ENCODE results near the gene SMPDL3A. TPM values are rescaled to one million over a fixed set of nuclear protein-coding genes. Genes with fewer than 3 reads are reported as not detected.

The SMPDL3A gene
- polyA plus RNA-seq, 1 experiment: 105 TPM

DNA sequence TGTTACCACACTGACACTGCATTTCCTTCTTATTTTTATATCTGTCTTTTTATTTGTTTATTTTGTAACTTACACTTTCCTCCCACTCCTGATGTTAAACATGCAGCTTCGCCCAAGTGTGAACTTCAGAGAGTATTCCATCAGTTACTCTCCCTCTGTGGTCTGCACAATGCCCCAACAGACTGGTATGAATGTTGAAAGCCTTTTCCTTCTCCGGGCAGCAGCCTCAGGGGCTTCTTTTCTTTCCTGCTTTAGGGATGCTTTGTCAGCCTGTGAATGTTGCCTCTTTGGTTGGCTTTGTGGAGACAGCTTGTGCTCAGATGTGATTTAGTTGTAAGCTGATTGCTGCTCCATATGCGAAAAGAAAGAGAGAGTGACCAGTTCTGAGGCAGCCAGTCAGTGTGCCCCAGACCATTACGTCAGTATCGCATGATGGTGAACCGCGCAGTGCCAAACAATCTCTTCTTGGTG is 44.0 kb downstream of the SMPDL3A start:
- H3K27ac ChIP-seq (ENCODE audit: low read depth, low read length): no peak overlapping the region
- peaks cover 7% of the 10 kb centered on the region for H3K27me3 ChIP-seq (ENCODE audit: control insufficient read depth, insufficient read depth, low read length)
- no peak overlapping the region for H3K4me3 ChIP-seq (ENCODE audit: low read depth, low read length)
- no peak for TF ChIP-seq CTCF (IDR thresholded peaks at IDR 0.05; ENCODE audit: low read depth, low read length)
- no peak for DNase-seq (ENCODE audit: low read depth, low spot score)
- ChIA-PET CTCF (no interaction called here), POLR2A (interaction anchor here (0.6 kb wide), 1 partner anchor 31 kb away, joined by 12 read pairs; no protein-coding TSS in a partner anchor)
- no peaks in the 10 kb centered on the region for H3K9me3 ChIP-seq (ENCODE audit: control insufficient read depth, insufficient read depth, low read length)

DNA sequence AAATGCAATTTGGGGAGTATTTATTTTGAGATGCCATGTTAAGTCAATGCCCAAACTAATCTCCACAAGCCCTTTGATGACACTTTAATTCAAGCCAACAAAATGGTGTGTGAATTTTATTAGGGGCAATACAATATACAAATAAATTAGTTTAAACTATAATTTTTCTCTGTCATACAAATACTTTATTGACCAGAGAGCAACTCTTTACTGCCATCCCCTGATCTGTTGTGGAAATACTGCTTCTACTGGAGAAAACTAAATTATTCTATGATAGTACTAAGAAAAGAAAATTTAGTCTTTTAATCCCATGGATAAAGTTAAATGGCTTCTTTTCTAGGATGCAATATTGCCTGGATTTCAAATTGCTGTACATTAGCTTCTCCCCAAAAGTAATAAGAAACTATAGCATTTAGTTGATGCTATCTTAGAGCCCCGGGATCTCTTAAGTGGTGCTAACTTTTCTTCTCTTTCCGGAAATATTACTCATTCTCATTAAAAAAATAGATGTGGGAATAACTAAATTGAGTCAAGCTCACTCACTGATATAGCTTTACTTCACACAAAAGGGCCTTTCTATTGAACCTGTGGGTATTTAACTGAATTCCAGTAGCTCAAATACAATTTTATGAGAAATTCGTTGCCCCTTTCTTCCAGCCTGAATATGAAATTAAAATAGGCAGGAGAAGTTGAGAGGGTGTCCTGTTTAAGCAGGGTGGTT is 49.2 kb downstream of the SMPDL3A start:
- peak; percentile 68 for TF ChIP-seq CTCF (IDR thresholded peaks at IDR 0.05; ENCODE audit: low read depth, low read length)
- H3K9me3 ChIP-seq (ENCODE audit: control insufficient read depth, insufficient read depth, low read length): no peaks in the 10 kb centered on the region
- no peak overlapping the region for H3K4me3 ChIP-seq (ENCODE audit: low read depth, low read length)
- CTCF ChIA-PET: interaction anchor here (0.6 to 2.7 kb wide), 47 partner anchors 8 to 1210 kb away, joined by 3 to 406 read pairs (median 8); partner anchors contain the start of gene SMPDL3A
- H3K27me3 ChIP-seq (ENCODE audit: control insufficient read depth, insufficient read depth, low read length): peaks cover 3% of the 10 kb centered on the region
- no peak overlapping the region for H3K27ac ChIP-seq (ENCODE audit: low read depth, low read length)
- POLR2A ChIA-PET: interaction anchor here (2.2 kb wide), 1 partner anchor 49 kb away, joined by 9 read pairs; the partner anchor contains the start of gene SMPDL3A
- DNase-seq (ENCODE audit: low read depth, low spot score): no peak

- Histone ChIP-seq H3K27me3 (ENCODE audit: control insufficient read depth, insufficient read depth, low read length) (peaks cover 3% of the 10 kb centered on the region), H3K4me3 (ENCODE audit: low read depth, low read length) (no peak overlapping the region), H3K9me3 (ENCODE audit: control insufficient read depth, insufficient read depth, low read length) (no peaks in the 10 kb centered on the region), H3K27ac (ENCODE audit: low read depth, low read length) (no peak overlapping the region)
- DNase-seq (ENCODE audit: low read depth, low spot score): no peak
- ChIA-PET CTCF (interaction anchor here (0.6 to 2.7 kb wide), 45 partner anchors 9 to 941 kb away, joined by 3 to 406 read pairs (median 8); partner anchors contain the start of gene SMPDL3A), POLR2A (interaction anchor here (2.2 kb wide), 1 partner anchor 50 kb away, joined by 9 read pairs; the partner anchor contains the start of gene SMPDL3A)
- TF ChIP-seq CTCF (IDR thresholded peaks at IDR 0.05; ENCODE audit: low read depth, low read length): peak; percentile 75
These were observed 50.4 kb downstream of the SMPDL3A start for GRCh38 chr6:122839472-122839871.

DNA sequence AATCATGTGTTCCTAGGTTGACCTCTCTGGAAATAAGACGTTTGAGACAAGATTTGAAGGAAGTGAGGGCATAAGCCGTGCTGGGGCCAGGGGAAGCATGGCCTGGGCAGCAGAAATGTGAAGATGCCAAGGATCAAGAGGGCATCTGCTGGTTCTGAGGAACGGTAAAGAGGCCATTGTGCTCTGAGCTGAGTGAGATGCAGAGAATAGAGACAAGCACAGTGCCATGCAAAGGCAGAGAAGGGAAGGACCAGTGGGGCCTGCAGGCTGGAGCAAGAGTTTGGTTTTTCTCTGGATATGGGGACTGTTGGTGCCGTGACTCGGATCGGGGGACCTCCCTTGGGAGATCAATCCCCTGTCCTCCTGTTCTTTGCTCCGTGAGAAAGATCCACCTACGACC is 50.8 kb downstream of the SMPDL3A start:
- H3K9me3 ChIP-seq (ENCODE audit: control insufficient read depth, insufficient read depth, low read length): no peaks in the 10 kb centered on the region
- CTCF ChIA-PET: interaction anchor here (0.7 to 2.7 kb wide), 28 partner anchors 9 to 366 kb away, joined by 3 to 406 read pairs (median 12); partner anchors contain the start of gene SMPDL3A
- no peak for DNase-seq (ENCODE audit: low read depth, low spot score)
- peaks cover 3% of the 10 kb centered on the region for H3K27me3 ChIP-seq (ENCODE audit: control insufficient read depth, insufficient read depth, low read length)
- H3K27ac ChIP-seq (ENCODE audit: low read depth, low read length): no peak overlapping the region
- POLR2A ChIA-PET: interaction anchor here (2.2 kb wide), 1 partner anchor 51 kb away, joined by 9 read pairs; the partner anchor contains the start of gene SMPDL3A
- no peak for TF ChIP-seq CTCF (IDR thresholded peaks at IDR 0.05; ENCODE audit: low read depth, low read length)
- no peak overlapping the region for H3K4me3 ChIP-seq (ENCODE audit: low read depth, low read length)

DNA sequence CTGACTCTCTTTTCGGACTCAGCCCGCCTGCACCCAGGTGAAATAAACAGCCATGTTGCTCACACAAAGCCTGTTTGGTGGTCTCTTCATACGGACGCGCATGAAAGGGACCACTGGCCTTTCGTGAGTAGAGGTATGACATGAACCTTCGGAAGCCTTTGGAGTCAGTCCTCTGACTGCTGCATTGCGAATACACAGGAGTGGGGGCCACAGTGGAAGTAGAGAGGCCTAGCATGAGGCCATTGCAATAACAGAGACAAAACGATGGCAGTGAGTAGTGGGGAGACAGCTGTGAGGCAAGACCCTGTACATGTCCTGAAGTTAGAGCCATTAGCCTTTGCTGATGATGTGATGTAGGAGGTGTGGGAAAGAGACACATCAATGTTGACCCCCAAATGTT is 56.4 kb downstream of the SMPDL3A start:
- CTCF ChIA-PET: interaction anchor here (0.7 kb wide), 2 partner anchors 10 to 24 kb away, joined by 3 read pairs; no protein-coding TSS in a partner anchor

More for the DNA sequence above, 56.4 kb downstream of the SMPDL3A start:
- Histone ChIP-seq H3K4me3 (ENCODE audit: low read depth, low read length) (no peak overlapping the region), H3K27me3 (ENCODE audit: control insufficient read depth, insufficient read depth, low read length) (no peaks in the 10 kb centered on the region), H3K27ac (ENCODE audit: low read depth, low read length) (peak overlapping the region; percentile 39), H3K9me3 (ENCODE audit: control insufficient read depth, insufficient read depth, low read length) (no peaks in the 10 kb centered on the region; the same call in 1 of the 2 replicates)
- no peak for DNase-seq (ENCODE audit: low read depth, low spot score)
- no peak for TF ChIP-seq CTCF (IDR thresholded peaks at IDR 0.05; ENCODE audit: low read depth, low read length)
- POLR2A ChIA-PET: no interaction called here

Measured in AG04450 (cell line).